Right lobe of liver (tissue), 6 donors: ENCODE measurements around the gene GOLGA7B. TPM values are rescaled to one million over a fixed set of nuclear protein-coding genes. Genes with fewer than 3 reads are reported as not detected.
A peak's percentile ranks its signal among the peaks of the same experiment; 100 is the strongest.

Experiments used
- ATAC-seq, 4 donors: fragments of 200-7000 bp; cut with Tn5 transposase; one replicate each; pipeline ENCODE4 v1.9.1; 2020; ENCODE audit warnings: mild to moderate bottlenecking in 4 of 4, moderate library complexity in 4 of 4
- DNase-seq, 3 donors: peaks; one replicate each; pipeline ENCODE4 v3.0.0-alpha.2; 2020
- H3K27ac ChIP-seq, 3 donors: fragments of 200-600 bp; one replicate each; pipeline ENCODE4 v1.8.0; 2022
- H3K27me3 ChIP-seq, 2 donors: fragments of 200-600 bp; one replicate each; pipeline ENCODE4 v1.8.0; 2022
- H3K36me3 ChIP-seq, 4 donors: fragments of 200-600 bp; sonication (generic) in 1 of 4; one replicate each; pipeline versions ENCODE4 v1.5.1 to v1.8.0; 2017 to 2022; ENCODE audit warnings: control low read depth in 1 of 4
- H3K4me1 ChIP-seq, 4 donors: fragments of 200-600 bp; sonication (generic) in 1 of 4; one replicate each; pipeline versions ENCODE4 v1.5.1 to v1.8.0; 2017 to 2022; ENCODE audit warnings: control low read depth in 1 of 4
- H3K4me3 ChIP-seq, 3 donors: fragments of 200-600 bp; one replicate each; pipeline ENCODE4 v1.8.0; 2022
- H3K9me3 ChIP-seq, 4 donors: fragments of 200-600 bp; sonication (generic) in 1 of 4; one replicate each; pipeline versions ENCODE4 v1.5.1 to v1.8.0; 2017 to 2022; ENCODE audit warnings: control low read depth in 1 of 4
- POLR2A ChIP-seq: fragments of 450-650 bp; IDR thresholded peaks from one replicate; pipeline ENCODE4 v1.6.1; 2017; ENCODE audit warnings: antibody characterized with exemption, mild to moderate bottlenecking
- WGBS: methylation state at CpG from one replicate; pipeline ENCODE4 v1.1.6; 2018; ENCODE audit warnings: low coverage, low lambda C conversion rate; ENCODE audit not compliant: insufficient coverage; ENCODE audit errors: missing lambda C conversion rate; 5-methylcytosine and 5-hydroxymethylcytosine counted together
- intact Hi-C, 2 donors: fragments of 100-400 bp; cut with DNase I; formaldehyde crosslinking; loops; one replicate each; pipeline versions ENCODE4 v1.11.2 to v1.14.1; 2022
- total RNA-seq, 6 experiments: library from RNA; depleted of rRNA in 2 of 6; stranded (reverse); fragments of >200 nt in 2 of 6; fragmentation: NEBNext Ultra II Directional in 3 of 6; extraction: Animal tissue kit (Norgen Biotek cat#: 25700) in 3 of 6; gene quantifications; one replicate each; pipeline versions ENCODE4 v1.1.0 to v1.2.4, GENCODE V29; 2016 to 2023
- TF ChIP-seq, protein P1 (sequence below), 4 donors: fragments of 200-600 bp in 3 of 4; fragments of 450-650 bp in 1 of 4; IDR thresholded peaks; one replicate each; pipeline versions ENCODE4 v1.5.1 to v1.8.0; 2016 to 2022; ENCODE audit warnings: antibody characterized with exemption in 4 of 4, mild to moderate bottlenecking in 2 of 4
- donor health status: DM: no; HTN: yes; CAD: no.
- donor health status: DM: no; HTN: no; CAD: no.
- donor health status: DM: no; HTN: no; CAD: no.
- donor health status: DM: no; HTN: yes; CAD: no.
- donor health status: DM: no; HTN: yes; CAD: no.

The GOLGA7B gene
- total RNA-seq, 6 experiments from 2014 or later, result 0.06 to 0.28 (median 0.14) TPM

DNA sequence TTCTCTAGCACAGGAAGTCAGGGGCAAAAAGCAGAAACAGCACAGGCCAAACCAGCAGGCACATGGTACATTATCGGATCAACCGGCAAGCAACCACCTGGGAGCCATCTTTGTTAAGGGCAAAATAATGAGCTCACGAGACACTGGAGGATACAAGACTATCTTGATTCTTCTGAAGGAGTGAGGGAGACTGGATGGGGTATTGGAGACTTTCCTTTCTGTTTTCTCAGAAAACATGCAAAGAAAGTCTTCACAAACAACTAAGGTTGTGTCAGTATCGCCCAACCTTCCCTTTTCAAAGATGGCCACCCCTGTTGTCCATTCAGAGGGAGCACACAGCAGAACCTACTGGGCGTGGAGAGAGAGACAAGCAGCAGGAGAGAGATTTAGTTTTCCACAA is 29.6 kb downstream of the GOLGA7B start:
- DNase-seq, result no peak
- Histone ChIP-seq H3K36me3 (no peaks in the 10 kb centered on the region), H3K27ac (no peak overlapping the region), H3K4me3 (no peak overlapping the region), H3K27me3 (no peaks in the 10 kb centered on the region), H3K9me3 (no peaks in the 10 kb centered on the region), H3K4me1 (no peaks in the 10 kb centered on the region)
- TF ChIP-seq, protein P1, sequence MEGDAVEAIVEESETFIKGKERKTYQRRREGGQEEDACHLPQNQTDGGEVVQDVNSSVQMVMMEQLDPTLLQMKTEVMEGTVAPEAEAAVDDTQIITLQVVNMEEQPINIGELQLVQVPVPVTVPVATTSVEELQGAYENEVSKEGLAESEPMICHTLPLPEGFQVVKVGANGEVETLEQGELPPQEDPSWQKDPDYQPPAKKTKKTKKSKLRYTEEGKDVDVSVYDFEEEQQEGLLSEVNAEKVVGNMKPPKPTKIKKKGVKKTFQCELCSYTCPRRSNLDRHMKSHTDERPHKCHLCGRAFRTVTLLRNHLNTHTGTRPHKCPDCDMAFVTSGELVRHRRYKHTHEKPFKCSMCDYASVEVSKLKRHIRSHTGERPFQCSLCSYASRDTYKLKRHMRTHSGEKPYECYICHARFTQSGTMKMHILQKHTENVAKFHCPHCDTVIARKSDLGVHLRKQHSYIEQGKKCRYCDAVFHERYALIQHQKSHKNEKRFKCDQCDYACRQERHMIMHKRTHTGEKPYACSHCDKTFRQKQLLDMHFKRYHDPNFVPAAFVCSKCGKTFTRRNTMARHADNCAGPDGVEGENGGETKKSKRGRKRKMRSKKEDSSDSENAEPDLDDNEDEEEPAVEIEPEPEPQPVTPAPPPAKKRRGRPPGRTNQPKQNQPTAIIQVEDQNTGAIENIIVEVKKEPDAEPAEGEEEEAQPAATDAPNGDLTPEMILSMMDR (IDR thresholded peaks at IDR 0.05), result no peak
- TF ChIP-seq POLR2A, result no peak
- 90% methylated on average over 5 of the region's 5 CpGs for WGBS
- intact Hi-C loops, result no loop called here
- ATAC-seq, result no peak

DNA sequence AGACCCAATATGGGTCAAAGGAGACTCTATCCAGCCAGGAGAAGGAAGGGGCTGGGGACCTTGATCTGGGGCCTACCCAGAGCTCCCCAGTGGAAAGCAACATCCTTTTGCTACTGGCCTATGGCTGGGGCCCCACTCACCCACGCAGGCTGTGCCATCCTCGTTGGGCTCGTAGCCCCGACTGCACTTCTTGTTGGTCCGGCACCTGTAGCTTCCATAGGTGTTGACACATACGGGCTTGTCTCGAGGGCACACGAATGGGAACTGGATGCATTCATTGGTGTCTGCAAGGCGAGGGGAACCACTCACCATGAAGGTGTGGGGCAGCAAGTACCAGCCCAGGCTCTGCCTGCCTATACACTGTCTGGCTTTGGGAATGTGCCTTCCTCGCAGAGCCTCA is 30.5 kb downstream of the GOLGA7B start:
- no peak for DNase-seq
- intact Hi-C loops, result no loop called here

GRCh38 chr10:97882142-97883091 is 32.8 kb downstream of the GOLGA7B start:
- peak in 1 of 3 donors; percentile 51 for DNase-seq
- Histone ChIP-seq H3K4me3 (no peak overlapping the region), H3K4me1 (no peaks in the 10 kb centered on the region), H3K36me3 (no peaks in the 10 kb centered on the region), H3K9me3 (no peaks in the 10 kb centered on the region), H3K27me3 (no peaks in the 10 kb centered on the region), H3K27ac (no peak overlapping the region)
- 24% methylated on average over 4 of the region's 11 CpGs for WGBS
- intact Hi-C loops, result no loop called here
- ATAC-seq, result peak in 2 of 4 donors; percentile 72 to 94
- TF ChIP-seq, protein P1 (IDR thresholded peaks at IDR 0.05), result peak in 1 of 4 donors; percentile 1
- TF ChIP-seq POLR2A, result no peak

More for the DNA sequence above, 30.5 kb downstream of the GOLGA7B start:
- no peaks in the 10 kb centered on the region for H3K27me3 ChIP-seq
- no peaks in the 10 kb centered on the region for H3K36me3 ChIP-seq
- 94% methylated on average over 3 of the region's 10 CpGs for WGBS
- no peaks in the 10 kb centered on the region for H3K4me1 ChIP-seq
- TF ChIP-seq POLR2A, result no peak
- TF ChIP-seq, protein P1 (IDR thresholded peaks at IDR 0.05), result no peak
- ATAC-seq, result no peak
- H3K9me3 ChIP-seq, result no peaks in the 10 kb centered on the region
- H3K27ac ChIP-seq, result no peak overlapping the region
- H3K4me3 ChIP-seq, result no peak overlapping the region

- WGBS, result 44% methylated on average over 2 of the region's 3 CpGs
- no peaks in the 10 kb centered on the region for H3K4me1 ChIP-seq
Observed at GRCh38 chr10:97883092-97883485, 33.4 kb downstream of the GOLGA7B start.

More at GRCh38 chr10:97883092-97883485, 33.4 kb downstream of the GOLGA7B start:
- Histone ChIP-seq H3K9me3 (no peaks in the 10 kb centered on the region), H3K27me3 (no peaks in the 10 kb centered on the region), H3K4me3 (no peak overlapping the region), H3K27ac (no peak overlapping the region), H3K36me3 (no peaks in the 10 kb centered on the region)
- DNase-seq (no peak), ATAC-seq (no peak)
- TF ChIP-seq, protein P1 (IDR thresholded peaks at IDR 0.05), result no peak
- TF ChIP-seq POLR2A, result no peak
- intact Hi-C loops, result no loop called here
